Measurements from ENCODE around the gene ZNF646. TPM values are rescaled to one million over a fixed set of nuclear protein-coding genes. Genes with fewer than 3 reads are reported as not detected.
"Not testable (repeated sequence)": the region's sequence is repeated elsewhere in the genome, so short reads cannot be mapped to it uniquely, and the experiment has no call there.

Gene ZNF646
- polyA plus RNA-seq, 3 donors, result 0.46 to 6.5 (median 3.0) TPM

DNA sequence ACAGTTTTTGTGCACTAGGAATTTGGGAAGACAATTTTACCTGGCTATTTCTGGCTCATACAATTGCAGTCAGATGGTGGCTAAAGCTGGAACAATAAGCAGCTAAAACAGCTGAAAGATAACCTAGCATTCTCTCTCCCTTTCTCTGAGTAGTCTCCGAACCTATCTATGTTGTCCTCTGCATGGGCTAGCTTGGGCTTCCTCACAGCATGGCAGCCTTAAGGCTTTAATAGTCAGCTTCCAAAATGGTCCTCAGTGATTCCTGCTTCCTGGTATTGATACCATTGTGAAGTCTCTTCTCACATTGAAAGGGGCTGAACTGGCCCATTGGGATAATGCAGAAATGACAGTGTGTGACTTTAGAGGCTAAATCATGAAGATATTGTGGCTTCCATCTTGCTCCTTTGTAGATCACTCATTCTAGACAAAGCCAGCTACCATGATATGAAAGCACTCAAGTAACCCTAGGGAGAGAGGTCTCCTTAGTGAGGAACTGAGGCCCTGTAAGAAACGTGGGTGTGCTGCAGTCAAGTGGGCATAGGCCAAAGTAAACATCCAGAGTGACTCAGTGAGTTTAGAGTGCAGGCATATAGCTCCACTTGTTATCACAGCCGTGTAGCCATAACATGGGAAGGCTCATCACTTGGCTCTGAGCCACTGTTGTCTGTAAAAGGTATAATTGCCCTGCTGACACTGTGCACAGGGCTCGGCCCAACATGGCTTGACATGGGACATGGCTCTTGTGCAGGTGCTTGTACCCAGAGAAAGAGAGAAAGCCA, 25.8 kb downstream of the ZNF646 start:
- H3K4me1 Mint-ChIP-seq, result peaks cover 8% of the 10 kb centered on the region
- intact Hi-C loops (cut with micrococcal nuclease), result loop anchor here in 1 of 2 donors (10.0 kb wide), 2 partner anchors 45 to 145 kb away; partner anchors contain the start of gene SETD1A
- 88% methylated on average over 4 of the region's 4 CpGs for WGBS (ENCODE audit: insufficient coverage)
- Histone ChIP-seq H3K9ac (ENCODE audit: insufficient read depth, low read length, poor library complexity, severe bottlenecking) (no peak overlapping the region), H3K9me3 (replicated peaks in 1 of 2; ENCODE audit: control insufficient read depth in 1 of 2, insufficient read depth in 1 of 2, low read length in 2 of 2) (peaks cover 0 to 5% of the 10 kb centered on the region in 2 donors), H3K4me1 (ENCODE audit: control insufficient read depth in 1 of 2, insufficient read depth in 2 of 2, low read length in 2 of 2) (peaks cover 9 to 12% of the 10 kb centered on the region in 2 donors), H3K27ac (ENCODE audit: low read depth in 1 of 2, low read length in 2 of 2) (no peak overlapping the region), H3K27me3 (ENCODE audit: control insufficient read depth in 2 of 2, insufficient read depth in 2 of 2, low read length in 2 of 2) (no peaks in the 10 kb centered on the region), H3K4me3 (replicated peaks in 1 of 3; ENCODE audit: low read depth in 2 of 3, low read length in 3 of 3) (no peak overlapping the region), H3K36me3 (replicated peaks in 1 of 2; ENCODE audit: control insufficient read depth in 1 of 2, insufficient read depth in 2 of 2, low read length in 2 of 2) (no peaks in the 10 kb centered on the region), H2AFZ (ENCODE audit: insufficient read depth, low read depth, low read length, poor library complexity, severe bottlenecking) (no peak overlapping the region), H4K20me1 (ENCODE audit: insufficient read depth, low read length) (no peaks in the 10 kb centered on the region), H3K79me2 (ENCODE audit: insufficient read depth, low read length) (no peaks in the 10 kb centered on the region), H3K4me2 (replicated peaks; ENCODE audit: extremely low read depth, low read length, poor library complexity, severe bottlenecking) (no peak overlapping the region)
- H3K27ac Mint-ChIP-seq, result no peak overlapping the region
- TF ChIP-seq CTCF (IDR thresholded peaks at IDR 0.05), result no peak
- H3K27me3 Mint-ChIP-seq (ENCODE audit: low read depth in 3 of 3), result peaks cover 1 to 5% (median 2%) of the 10 kb centered on the region in 3 donors
- peaks cover 2 to 10% (median 4%) of the 10 kb centered on the region in 7 donors for H3K9me3 Mint-ChIP-seq
- H3K36me3 Mint-ChIP-seq, result no peaks in the 10 kb centered on the region
- H3K4me3 Mint-ChIP-seq, result no peak overlapping the region
- no peak for DNase-seq

DNA sequence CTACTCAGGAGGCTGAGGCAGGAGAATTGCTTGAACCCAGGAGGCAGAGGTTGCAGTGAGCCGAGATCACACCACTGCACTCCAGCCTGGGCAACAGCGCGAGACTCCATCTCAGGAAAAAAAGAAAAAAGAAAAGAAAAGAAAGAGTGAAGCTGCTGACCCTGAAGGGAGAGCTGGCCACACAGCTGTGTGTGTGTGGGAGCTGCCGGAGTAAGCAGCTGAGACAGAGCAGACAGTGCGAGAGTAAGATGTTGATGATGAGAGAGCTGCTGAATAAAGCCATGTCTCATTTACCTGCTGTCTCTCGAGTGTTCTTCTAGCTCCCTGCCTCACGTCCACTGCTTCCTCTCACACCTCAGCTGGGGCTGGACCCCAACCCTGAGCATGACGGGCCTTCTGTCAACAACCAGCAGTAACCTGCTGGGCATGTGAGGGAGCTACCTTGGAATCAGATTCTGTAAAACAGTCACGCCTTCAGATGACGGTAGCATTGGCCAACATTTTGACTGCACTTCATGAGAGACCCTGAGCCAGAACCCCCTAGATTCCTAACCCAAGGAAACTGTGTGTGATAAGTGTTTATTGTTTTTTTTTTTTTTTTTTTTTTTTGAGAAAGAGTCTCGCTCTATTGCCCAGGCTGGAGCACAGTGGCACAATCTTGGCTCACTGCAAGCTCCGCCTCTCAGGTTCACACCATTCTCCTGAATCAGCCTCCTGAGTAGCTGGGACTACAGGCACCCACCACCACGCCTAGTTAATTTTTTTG, 26.8 kb downstream of the ZNF646 start:
- H2AFZ ChIP-seq (ENCODE audit: insufficient read depth, low read depth, low read length, poor library complexity, severe bottlenecking); H3K4me1 Mint-ChIP-seq; H3K79me2 ChIP-seq (ENCODE audit: insufficient read depth, low read length); H3K36me3 Mint-ChIP-seq; H3K36me3 ChIP-seq (replicated peaks in 1 of 2; ENCODE audit: control insufficient read depth in 1 of 2, insufficient read depth in 2 of 2, low read length in 2 of 2); H3K4me3 ChIP-seq (replicated peaks in 1 of 3; ENCODE audit: low read depth in 2 of 3, low read length in 3 of 3); H3K27ac Mint-ChIP-seq; H3K4me2 ChIP-seq (replicated peaks; ENCODE audit: extremely low read depth, low read length, poor library complexity, severe bottlenecking); H3K4me1 ChIP-seq (ENCODE audit: control insufficient read depth in 1 of 2, insufficient read depth in 2 of 2, low read length in 2 of 2); H4K20me1 ChIP-seq (ENCODE audit: insufficient read depth, low read length); H3K27me3 ChIP-seq (ENCODE audit: control insufficient read depth in 2 of 2, insufficient read depth in 2 of 2, low read length in 2 of 2); H3K27ac ChIP-seq (ENCODE audit: low read depth in 1 of 2, low read length in 2 of 2); DNase-seq; H3K9me3 Mint-ChIP-seq; H3K9ac ChIP-seq (ENCODE audit: insufficient read depth, low read length, poor library complexity, severe bottlenecking); H3K4me3 Mint-ChIP-seq; H3K9me3 ChIP-seq (replicated peaks in 1 of 2; ENCODE audit: control insufficient read depth in 1 of 2, insufficient read depth in 1 of 2, low read length in 2 of 2); H3K27me3 Mint-ChIP-seq (ENCODE audit: low read depth in 3 of 3); intact Hi-C loops (cut with micrococcal nuclease): not testable (repeated sequence)
- 99% methylated on average over 8 of the region's 13 CpGs for WGBS (ENCODE audit: insufficient coverage)
